CD14-positive monocyte (primary cell): ENCODE data around the gene ORC1. TPM values are rescaled to one million over a fixed set of nuclear protein-coding genes. Genes with fewer than 3 reads are reported as not detected.

Experiments used
- DNase-seq, 3 donors: peaks; one replicate each; pipeline ENCODE4 v3.0.0-alpha.2; 2011 to 2022
- H2AFZ ChIP-seq: 2 replicates; pipeline ENCODE4 v1.6.0; 2012; ENCODE audit warnings: mild to moderate bottlenecking, low read depth, low read length, inconsistent platforms; ENCODE audit not compliant: insufficient read depth, poor library complexity, severe bottlenecking
- H3K27ac ChIP-seq, 2 donors: 1 replicate in 1 of 2; 2 replicates in 1 of 2; pipeline ENCODE4 v1.5.1; 2012 to 2013; ENCODE audit warnings: low read length in 2 of 2, control low read depth in 1 of 2, inconsistent platforms in 1 of 2, low read depth in 1 of 2, mild to moderate bottlenecking in 1 of 2
- H3K27me3 ChIP-seq, 2 donors: one replicate each; pipeline versions ENCODE4 v1.6.0 to v1.6.1; 2011 to 2013; ENCODE audit warnings: low read length in 2 of 2; ENCODE audit not compliant: control insufficient read depth in 2 of 2, insufficient read depth in 2 of 2
- H3K36me3 ChIP-seq, 2 donors: replicated peaks in 1 of 2; 1 replicate in 1 of 2; 2 replicates in 1 of 2; pipeline versions ENCODE4 v1.5.1 to v1.6.1; 2012 to 2013; ENCODE audit warnings: low read length in 2 of 2, control low read depth in 1 of 2, inconsistent platforms in 1 of 2, mild to moderate bottlenecking in 1 of 2; ENCODE audit not compliant: insufficient read depth in 2 of 2, control insufficient read depth in 1 of 2
- H3K4me1 ChIP-seq, 2 donors: 1 replicate in 1 of 2; 2 replicates in 1 of 2; pipeline versions ENCODE4 v1.5.1 to v1.6.1; 2012 to 2013; ENCODE audit warnings: low read length in 2 of 2, control low read depth in 1 of 2, inconsistent platforms in 1 of 2, mild to moderate bottlenecking in 1 of 2, moderate library complexity in 1 of 2; ENCODE audit not compliant: insufficient read depth in 2 of 2, control insufficient read depth in 1 of 2
- H3K4me2 ChIP-seq: replicated peaks from 2 replicates; pipeline ENCODE3; 2012; ENCODE audit warnings: low read length, moderate library complexity, mild to moderate bottlenecking; ENCODE audit not compliant: poor library complexity, severe bottlenecking; ENCODE audit errors: extremely low read depth
- H3K4me3 ChIP-seq, 3 experiments: fragments of 200-600 bp in 1 of 3; sonication (generic) in 1 of 3; replicated peaks in 1 of 3; 1 replicate in 2 of 3; 2 replicates in 1 of 3; pipeline ENCODE4 v1.5.1; 2011 to 2013; ENCODE audit warnings: low read length in 3 of 3, mild to moderate bottlenecking in 3 of 3, control low read depth in 2 of 3, low read depth in 2 of 3, inconsistent platforms in 1 of 3, moderate library complexity in 1 of 3
- H3K79me2 ChIP-seq: 2 replicates; pipeline ENCODE4 v1.6.0; 2012; ENCODE audit warnings: mild to moderate bottlenecking, control low read depth, inconsistent platforms, low read length, moderate library complexity; ENCODE audit not compliant: insufficient read depth
- H3K9ac ChIP-seq: 2 replicates; pipeline ENCODE4 v1.6.0; 2017; ENCODE audit warnings: low read length, mild to moderate bottlenecking; ENCODE audit not compliant: insufficient read depth, poor library complexity, severe bottlenecking
- H3K9me3 ChIP-seq, 2 donors: replicated peaks in 1 of 2; 1 replicate in 1 of 2; 2 replicates in 1 of 2; pipeline versions ENCODE4 v1.5.1 to v1.6.1; 2012 to 2013; ENCODE audit warnings: low read length in 2 of 2, control low read depth in 1 of 2; ENCODE audit not compliant: control insufficient read depth in 1 of 2, insufficient read depth in 1 of 2
- H4K20me1 ChIP-seq: 2 replicates; pipeline ENCODE4 v1.6.0; 2012; ENCODE audit warnings: mild to moderate bottlenecking, low read length, control low read depth, moderate library complexity; ENCODE audit not compliant: insufficient read depth
- H3K27ac Mint-ChIP-seq, 7 donors: one replicate each; pipeline ENCODE4 v1.8.0; 2020; ENCODE audit warnings: mild to moderate bottlenecking in 7 of 7, mixed read lengths in 7 of 7, moderate library complexity in 6 of 7, inconsistent platforms in 2 of 7
- H3K27me3 Mint-ChIP-seq, 3 donors: one replicate each; pipeline ENCODE4 v1.8.0; 2021 to 2022; ENCODE audit warnings: low read depth in 3 of 3, mild to moderate bottlenecking in 3 of 3, mixed read lengths in 3 of 3, moderate library complexity in 3 of 3, inconsistent platforms in 1 of 3
- H3K36me3 Mint-ChIP-seq, 2 donors: one replicate each; pipeline ENCODE4 v1.8.0; 2020; ENCODE audit warnings: mixed read lengths in 2 of 2, inconsistent platforms in 1 of 2, mild to moderate bottlenecking in 1 of 2
- H3K4me1 Mint-ChIP-seq: one replicate; pipeline ENCODE4 v1.8.0; 2020; ENCODE audit warnings: mild to moderate bottlenecking, mixed read lengths
- H3K4me3 Mint-ChIP-seq, 2 donors: one replicate each; pipeline ENCODE4 v1.8.0; 2020; ENCODE audit warnings: mild to moderate bottlenecking in 2 of 2, mixed read lengths in 2 of 2, moderate library complexity in 1 of 2
- H3K9me3 Mint-ChIP-seq, 7 donors: one replicate each; pipeline ENCODE4 v1.8.0; 2020 to 2022; ENCODE audit warnings: mixed read lengths in 7 of 7, mild to moderate bottlenecking in 6 of 7, moderate library complexity in 6 of 7, inconsistent platforms in 2 of 7
- CTCF ChIP-seq: fragments of 200-600 bp; IDR thresholded peaks from one replicate; pipeline ENCODE4 v1.8.0; 2022; ENCODE audit warnings: antibody characterized with exemption, mild to moderate bottlenecking
- WGBS: methylation state at CpG from one replicate; pipeline ENCODE4 v1.1.5; 2013; ENCODE audit warnings: missing lambda C conversion rate; ENCODE audit not compliant: insufficient coverage; 5-methylcytosine and 5-hydroxymethylcytosine counted together
- intact Hi-C, 2 donors: fragments of 100-400 bp; cut with micrococcal nuclease; formaldehyde crosslinking; loops; one replicate each; pipeline versions ENCODE4 v1.15.0 to v1.15.1; 2023
- polyA plus RNA-seq, 3 donors: library from polyadenylated mRNA; depleted of rRNA in 1 of 3; unstranded in 2 of 3; stranded (reverse) in 1 of 3; fragments of 300-500 nt in 2 of 3; fragments of >200 nt in 1 of 3; fragmentation: Illumina TruSeq in 2 of 3; gene quantifications; 1 replicate in 2 of 3; 2 replicates in 1 of 3; pipeline ENCODE4 v1.2.3, GENCODE V29; 2012 to 2021

ORC1 gene
- polyA plus RNA-seq, 3 donors = 0.12 to 0.27 TPM; not detected in 1

GRCh38 chr1:52328615-52329014 lies 75.6 kb downstream of the ORC1 start:
- DNase-seq = no peak
- Histone ChIP-seq H3K9ac (no peak overlapping the region), H3K4me3 (no peak overlapping the region), H4K20me1 (no peaks in the 10 kb centered on the region), H3K9me3 (no peaks in the 10 kb centered on the region), H3K27me3 (no peaks in the 10 kb centered on the region), H3K79me2 (no peaks in the 10 kb centered on the region), H3K36me3 (no peaks in the 10 kb centered on the region), H3K27ac (no peak overlapping the region), H3K4me1 (no peaks in the 10 kb centered on the region), H3K4me2 (no peak overlapping the region), H2AFZ (no peak overlapping the region)
- Mint-ChIP-seq H3K9me3 (no peaks in the 10 kb centered on the region), H3K36me3 (no peaks in the 10 kb centered on the region), H3K4me3 (no peak overlapping the region), H3K4me1 (no peaks in the 10 kb centered on the region), H3K27me3 (peaks cover 3% of the 10 kb centered on the region in 3 donors), H3K27ac (no peak overlapping the region)
- intact Hi-C loops = no loop called here
- no CpG with 5 or more reads among the region's 1 CpG for whole genome bisulfite sequencing
- no peak for TF ChIP-seq CTCF

DNA sequence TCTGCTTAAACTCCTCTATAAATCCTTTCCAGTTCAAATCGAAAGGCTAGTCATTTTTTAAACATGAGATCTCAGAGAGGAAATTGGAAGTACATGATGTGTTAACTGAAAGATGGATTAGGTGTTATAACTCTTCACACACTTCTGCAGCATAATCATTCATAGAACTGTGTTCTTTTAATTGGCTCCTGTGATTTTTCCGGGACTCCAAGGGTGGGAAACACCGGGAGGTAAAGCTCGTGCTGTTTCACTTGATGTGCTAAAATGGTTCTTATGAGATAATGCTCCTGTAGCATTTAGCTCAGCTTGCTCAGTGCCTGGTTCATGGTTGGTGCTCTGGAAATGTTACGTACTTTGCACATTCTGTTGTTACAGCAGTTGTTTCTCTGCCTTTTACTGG lies 78.4 kb downstream of the ORC1 start:
- Histone ChIP-seq H3K4me2 (no peak overlapping the region), H3K9me3 (no peaks in the 10 kb centered on the region), H3K79me2 (no peaks in the 10 kb centered on the region), H3K9ac (no peak overlapping the region), H3K27ac (no peak overlapping the region), H3K4me3 (no peak overlapping the region), H4K20me1 (no peaks in the 10 kb centered on the region), H3K27me3 (no peaks in the 10 kb centered on the region), H2AFZ (no peak overlapping the region), H3K4me1 (no peaks in the 10 kb centered on the region), H3K36me3 (no peaks in the 10 kb centered on the region)
- 86% methylated on average over 3 of the region's 5 CpGs for WGBS
- no peak for DNase-seq
- no peak for TF ChIP-seq CTCF
- intact Hi-C loops = no loop called here
- no peaks in the 10 kb centered on the region for H3K36me3 Mint-ChIP-seq
- H3K4me3 Mint-ChIP-seq = no peak overlapping the region
- H3K4me1 Mint-ChIP-seq = no peaks in the 10 kb centered on the region
- H3K27ac Mint-ChIP-seq = no peak overlapping the region
- H3K27me3 Mint-ChIP-seq = peaks cover 3 to 6% (median 4%) of the 10 kb centered on the region in 3 donors
- peaks cover 0 to 1% (median 0%) of the 10 kb centered on the region in 7 donors for H3K9me3 Mint-ChIP-seq
